DOHH2 (cell line): ENCODE results near the gene TTC39B.

Experiments used
- H3F3A ChIP-seq: fragments of 200-600 bp; sonication (generic), shearing (Covaris generic); 2 replicates; pipeline ENCODE4 v1.6.0; 2016; ENCODE audit warnings: antibody characterized with exemption, mild to moderate bottlenecking; ENCODE audit not compliant: control insufficient read depth, insufficient read depth
- H3K27ac ChIP-seq: fragments of 200-600 bp; sonication (generic); 2 replicates; pipeline ENCODE4 v1.5.1; 2014; ENCODE audit warnings: low read depth, mild to moderate bottlenecking, low read length, moderate library complexity
- H3K27me3 ChIP-seq: fragments of 200-600 bp; sonication (generic); 2 replicates; pipeline ENCODE4 v1.6.1; 2014; ENCODE audit warnings: mild to moderate bottlenecking, low read length, mixed read lengths; ENCODE audit not compliant: control insufficient read depth
- H3K36me3 ChIP-seq: fragments of 200-600 bp; sonication (generic); 2 replicates; pipeline ENCODE4 v1.6.1; 2014; ENCODE audit warnings: mild to moderate bottlenecking, low read length, moderate library complexity, mixed read lengths; ENCODE audit not compliant: control insufficient read depth
- H3K4me1 ChIP-seq: fragments of 200-600 bp; sonication (generic); 2 replicates; pipeline ENCODE4 v1.6.1; 2014; ENCODE audit warnings: mild to moderate bottlenecking, low read length, mixed read lengths; ENCODE audit not compliant: control insufficient read depth
- H3K4me2 ChIP-seq: fragments of 200-600 bp; sonication (generic); 2 replicates; pipeline ENCODE4 v1.6.0; 2014; ENCODE audit warnings: mild to moderate bottlenecking, low read length, moderate library complexity
- H3K4me3 ChIP-seq: fragments of 200-600 bp; sonication (generic); 2 replicates; pipeline ENCODE4 v1.5.1; 2014; ENCODE audit warnings: mild to moderate bottlenecking, low read length, mixed read lengths
- H3K79me2 ChIP-seq: fragments of 200-600 bp; sonication (generic); 2 replicates; pipeline ENCODE4 v1.6.1; 2014; ENCODE audit warnings: mild to moderate bottlenecking, low read length, mixed read lengths; ENCODE audit not compliant: control insufficient read depth
- H3K9me2 ChIP-seq: fragments of 200-600 bp; sonication (generic); replicated peaks from 2 replicates; pipeline ENCODE4 v1.6.1; 2014; ENCODE audit warnings: mild to moderate bottlenecking, low read length, mixed read lengths; ENCODE audit not compliant: control insufficient read depth
- H3K9me3 ChIP-seq: fragments of 200-600 bp; sonication (generic); 2 replicates; pipeline ENCODE4 v1.6.1; 2014; ENCODE audit warnings: antibody characterized with exemption, low read length, mixed read lengths; ENCODE audit not compliant: control insufficient read depth, insufficient read depth
- H4K20me1 ChIP-seq: fragments of 200-600 bp; sonication (generic); 2 replicates; pipeline ENCODE4 v1.6.0; 2014; ENCODE audit warnings: low read depth, mild to moderate bottlenecking, antibody characterized with exemption, low read length, moderate library complexity; ENCODE audit not compliant: control insufficient read depth, insufficient read depth
- EZH2phosphoT487 ChIP-seq: fragments of 200-600 bp; sonication (generic); IDR thresholded peaks from 2 replicates; pipeline ENCODE4 v1.6.1; 2017; ENCODE audit warnings: borderline replicate concordance, mild to moderate bottlenecking, antibody characterized with exemption, low read length, moderate library complexity, mixed read lengths
- TF ChIP-seq, protein P1 (sequence below): fragments of 200-600 bp; sonication (generic); IDR thresholded peaks from one replicate; pipeline ENCODE4 v1.5.1; 2014; ENCODE audit warnings: antibody characterized with exemption, mild to moderate bottlenecking, low read depth, low read length; ENCODE audit not compliant: poor library complexity, severe bottlenecking

The TTC39B gene

DNA sequence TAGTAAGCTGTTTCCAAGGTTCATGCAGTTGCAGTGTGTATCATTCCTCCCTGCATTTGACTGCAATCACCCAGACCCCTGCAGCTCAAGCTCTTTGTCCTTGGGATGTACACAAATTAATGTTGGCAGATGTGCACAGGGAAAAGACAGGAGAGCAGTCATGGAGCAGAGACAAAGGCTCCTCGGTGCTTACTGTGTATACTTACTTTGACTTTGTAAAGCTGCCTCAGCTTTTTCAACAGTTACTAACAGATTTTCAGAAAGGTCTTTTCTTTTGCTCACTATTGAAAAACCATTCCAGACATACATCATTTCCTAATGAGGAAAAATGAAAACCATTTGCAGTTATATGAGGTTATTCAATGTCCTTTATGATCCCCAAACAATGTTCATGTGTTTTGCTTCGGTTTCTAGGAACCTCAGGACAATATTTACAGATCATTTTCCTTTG is 124.9 kb downstream of the TTC39B start:
- Histone ChIP-seq H3K36me3 (no peaks in the 10 kb centered on the region), H3K9me2 (no peaks in the 10 kb centered on the region), H3K79me2 (no peaks in the 10 kb centered on the region), H3K9me3 (no peaks in the 10 kb centered on the region), H4K20me1 (no peaks in the 10 kb centered on the region), H3K27ac (no peak overlapping the region), H3F3A (no peaks in the 10 kb centered on the region), H3K27me3 (no peaks in the 10 kb centered on the region; the same call in 1 of the 2 replicates), H3K4me3 (no peak overlapping the region), H3K4me1 (no peaks in the 10 kb centered on the region), H3K4me2 (no peak overlapping the region)
- TF ChIP-seq EZH2phosphoT487, result no peak
- TF ChIP-seq, protein P1, sequence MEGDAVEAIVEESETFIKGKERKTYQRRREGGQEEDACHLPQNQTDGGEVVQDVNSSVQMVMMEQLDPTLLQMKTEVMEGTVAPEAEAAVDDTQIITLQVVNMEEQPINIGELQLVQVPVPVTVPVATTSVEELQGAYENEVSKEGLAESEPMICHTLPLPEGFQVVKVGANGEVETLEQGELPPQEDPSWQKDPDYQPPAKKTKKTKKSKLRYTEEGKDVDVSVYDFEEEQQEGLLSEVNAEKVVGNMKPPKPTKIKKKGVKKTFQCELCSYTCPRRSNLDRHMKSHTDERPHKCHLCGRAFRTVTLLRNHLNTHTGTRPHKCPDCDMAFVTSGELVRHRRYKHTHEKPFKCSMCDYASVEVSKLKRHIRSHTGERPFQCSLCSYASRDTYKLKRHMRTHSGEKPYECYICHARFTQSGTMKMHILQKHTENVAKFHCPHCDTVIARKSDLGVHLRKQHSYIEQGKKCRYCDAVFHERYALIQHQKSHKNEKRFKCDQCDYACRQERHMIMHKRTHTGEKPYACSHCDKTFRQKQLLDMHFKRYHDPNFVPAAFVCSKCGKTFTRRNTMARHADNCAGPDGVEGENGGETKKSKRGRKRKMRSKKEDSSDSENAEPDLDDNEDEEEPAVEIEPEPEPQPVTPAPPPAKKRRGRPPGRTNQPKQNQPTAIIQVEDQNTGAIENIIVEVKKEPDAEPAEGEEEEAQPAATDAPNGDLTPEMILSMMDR, result no peak

DNA sequence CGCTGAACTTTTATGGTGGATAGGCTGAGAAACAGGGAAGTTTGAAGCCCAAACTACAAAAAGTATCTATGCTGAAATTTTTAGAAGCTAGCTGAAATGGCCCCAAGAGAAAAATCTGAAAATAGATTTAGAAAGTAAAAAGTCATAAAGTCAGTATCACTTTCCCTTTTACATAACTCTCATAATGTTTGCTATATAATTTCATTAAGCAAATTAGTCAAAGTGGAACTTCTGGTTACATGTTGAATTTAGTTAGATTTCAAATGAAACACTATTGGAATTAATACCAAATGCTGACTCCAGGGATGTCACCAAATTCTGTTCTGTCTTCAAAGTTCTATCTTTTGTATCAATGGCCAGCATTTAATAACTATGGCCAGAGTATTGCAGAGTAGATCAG is 126.9 kb downstream of the TTC39B start:
- Histone ChIP-seq H3K36me3 (no peaks in the 10 kb centered on the region), H3K4me1 (no peaks in the 10 kb centered on the region), H4K20me1 (no peaks in the 10 kb centered on the region), H3K9me3 (no peaks in the 10 kb centered on the region), H3K27me3 (no peaks in the 10 kb centered on the region; the same call in 1 of the 2 replicates), H3K4me2 (no peak overlapping the region), H3K9me2 (no peaks in the 10 kb centered on the region), H3K79me2 (no peaks in the 10 kb centered on the region), H3K27ac (no peak overlapping the region), H3F3A (no peaks in the 10 kb centered on the region), H3K4me3 (no peak overlapping the region)
- TF ChIP-seq EZH2phosphoT487, result no peak
- TF ChIP-seq, protein P1, result no peak

DNA sequence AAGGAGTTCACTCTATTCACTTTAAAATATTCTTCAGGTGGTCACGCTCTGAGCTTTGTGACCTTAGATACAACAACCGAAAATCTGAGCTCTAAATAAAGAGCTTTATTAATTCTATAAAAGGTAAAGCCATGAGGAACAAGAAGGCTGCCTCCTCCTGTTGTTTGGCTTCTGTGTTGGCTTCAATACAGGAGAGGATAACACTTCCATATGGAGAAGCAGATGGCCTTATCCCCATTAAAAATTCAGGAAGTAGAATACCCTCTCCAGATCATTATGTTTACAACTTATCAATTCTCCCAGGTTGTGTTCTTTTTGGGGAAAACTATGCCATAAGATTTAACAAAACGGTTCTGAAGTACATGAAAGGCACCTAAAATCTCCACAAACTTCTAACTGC is 128.4 kb downstream of the TTC39B start:
- Histone ChIP-seq H3K36me3 (no peaks in the 10 kb centered on the region), H3F3A (no peaks in the 10 kb centered on the region), H4K20me1 (no peaks in the 10 kb centered on the region), H3K9me2 (no peaks in the 10 kb centered on the region), H3K4me1 (no peaks in the 10 kb centered on the region), H3K9me3 (no peaks in the 10 kb centered on the region), H3K27me3 (no peaks in the 10 kb centered on the region; the same call in 1 of the 2 replicates), H3K27ac (no peak overlapping the region), H3K79me2 (no peaks in the 10 kb centered on the region), H3K4me3 (no peak overlapping the region), H3K4me2 (no peak overlapping the region)
- TF ChIP-seq, protein P1, result no peak
- TF ChIP-seq EZH2phosphoT487, result no peak

DNA sequence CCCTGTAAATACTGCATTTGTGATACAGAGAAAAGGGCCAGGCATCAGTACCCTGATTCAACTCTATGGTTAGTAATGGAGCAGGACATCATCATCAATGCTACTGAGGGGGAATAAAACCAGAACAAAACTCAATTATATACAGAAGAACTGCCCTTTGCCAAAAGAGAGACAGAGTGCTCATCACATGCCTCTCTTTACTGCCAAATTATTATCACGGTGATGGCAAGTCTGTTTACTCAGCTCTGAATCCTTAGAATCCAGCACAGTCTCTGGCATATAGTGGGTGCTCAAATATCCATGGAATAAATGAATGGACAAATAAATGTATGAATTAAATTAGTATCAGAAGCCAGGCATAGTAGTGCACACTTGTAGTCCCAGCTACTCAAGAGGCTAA is 130.2 kb downstream of the TTC39B start:
- no peaks in the 10 kb centered on the region for H3K79me2 ChIP-seq
- H3K4me2 ChIP-seq, result no peak overlapping the region
- no peak overlapping the region for H3K27ac ChIP-seq
- no peak overlapping the region for H3K4me3 ChIP-seq
- no peak for TF ChIP-seq EZH2phosphoT487
- TF ChIP-seq, protein P1, result no peak
- H3K27me3 ChIP-seq, result no peaks in the 10 kb centered on the region; the same call in 1 of the 2 replicates
- H3K36me3 ChIP-seq, result no peaks in the 10 kb centered on the region
- H3K9me3 ChIP-seq, result no peaks in the 10 kb centered on the region
- H3F3A ChIP-seq, result no peaks in the 10 kb centered on the region
- H4K20me1 ChIP-seq, result no peaks in the 10 kb centered on the region
- H3K4me1 ChIP-seq, result no peaks in the 10 kb centered on the region
- no peaks in the 10 kb centered on the region for H3K9me2 ChIP-seq
